WI38 (cell line): ENCODE results near the gene CLDN1.

Source experiments
- H3K4me3 ChIP-seq: 2 replicates; pipeline ENCODE4 v1.5.1; 2011; ENCODE audit warnings: low read depth, mild to moderate bottlenecking, control low read depth, low read length
- CTCF ChIP-seq: IDR thresholded peaks from 2 replicates; pipeline ENCODE4 v1.5.1; 2012; ENCODE audit warnings: low read depth, mild to moderate bottlenecking, control low read depth, low read length

Gene CLDN1

GRCh38 chr3:190361791-190362190 lies 39.5 kb upstream of the CLDN1 start:
- H3K4me3 ChIP-seq, result no peak overlapping the region
- TF ChIP-seq CTCF, result no peak

- TF ChIP-seq CTCF, result no peak
- no peak overlapping the region for H3K4me3 ChIP-seq
These were observed 38.0 kb upstream of the CLDN1 start for GRCh38 chr3:190360228-190360627.

- no peak for TF ChIP-seq CTCF
- no peak overlapping the region for H3K4me3 ChIP-seq
These were observed 37.6 kb upstream of the CLDN1 start for GRCh38 chr3:190359813-190360212.

GRCh38 chr3:190357468-190357867 lies 35.2 kb upstream of the CLDN1 start:
- no peak overlapping the region for H3K4me3 ChIP-seq
- TF ChIP-seq CTCF, result no peak

GRCh38 chr3:190356246-190356645 lies 34.0 kb upstream of the CLDN1 start:
- no peak overlapping the region for H3K4me3 ChIP-seq
- TF ChIP-seq CTCF, result no peak

GRCh38 chr3:190352861-190353457 lies 30.7 kb upstream of the CLDN1 start:
- no peak overlapping the region for H3K4me3 ChIP-seq
- no peak for TF ChIP-seq CTCF

- no peak overlapping the region for H3K4me3 ChIP-seq
- no peak for TF ChIP-seq CTCF
These were observed 24.3 kb upstream of the CLDN1 start for GRCh38 chr3:190346541-190346940.
